ENCODE results near the gene PLEKHG4. TPM values are rescaled to one million over a fixed set of nuclear protein-coding genes. Genes with fewer than 3 reads are reported as not detected.
A peak's percentile ranks its signal among the peaks of the same experiment; 100 is the strongest.

Gene PLEKHG4
- total and polyA plus RNA-seq, 9 of the 15 experiments (the other 6 are each of a cell fraction or from before 2014, with no cell fraction given) = 3.7 to 36.8 (median 17.9) TPM

DNA sequence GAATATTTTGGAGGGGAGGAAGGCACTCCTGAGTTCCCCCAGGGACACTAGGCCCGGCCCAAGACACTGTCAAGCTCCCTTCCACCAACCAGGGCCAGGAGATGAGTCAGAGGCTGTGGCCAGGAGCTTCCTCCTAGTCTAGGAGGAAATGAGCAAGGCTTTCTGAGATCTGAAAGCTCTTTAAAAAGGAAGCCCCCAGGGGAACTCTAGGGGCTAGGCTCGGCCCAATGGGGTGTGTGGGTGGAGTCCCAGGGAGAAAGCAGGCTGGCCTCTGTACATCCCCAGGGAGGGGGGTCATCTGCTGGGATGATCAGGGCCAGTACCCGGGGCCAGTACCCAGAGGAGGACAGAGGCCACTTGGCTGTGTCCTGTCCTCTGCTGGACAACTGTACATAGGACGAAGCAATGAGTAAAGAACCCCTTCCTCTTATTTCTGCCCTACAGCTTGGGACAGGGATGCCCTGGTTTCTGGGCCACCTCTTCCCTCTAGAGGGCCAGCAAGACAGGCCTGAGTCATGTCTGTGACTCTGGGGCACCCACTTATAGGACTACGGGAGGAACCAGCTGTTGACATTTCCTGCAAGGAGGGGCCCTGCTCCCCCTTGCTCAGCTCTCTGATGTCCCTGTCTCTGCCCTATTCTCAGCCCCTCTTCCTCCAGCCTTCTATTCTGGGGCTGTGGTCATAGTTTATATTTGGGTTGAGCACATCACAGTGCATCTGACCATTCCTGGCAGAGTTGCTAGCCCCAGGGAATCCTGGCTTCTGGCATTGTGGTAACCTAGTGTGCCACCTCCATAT is 34.7 kb upstream of the PLEKHG4 start (continued):
- TF ChIP-seq, protein P1, sequence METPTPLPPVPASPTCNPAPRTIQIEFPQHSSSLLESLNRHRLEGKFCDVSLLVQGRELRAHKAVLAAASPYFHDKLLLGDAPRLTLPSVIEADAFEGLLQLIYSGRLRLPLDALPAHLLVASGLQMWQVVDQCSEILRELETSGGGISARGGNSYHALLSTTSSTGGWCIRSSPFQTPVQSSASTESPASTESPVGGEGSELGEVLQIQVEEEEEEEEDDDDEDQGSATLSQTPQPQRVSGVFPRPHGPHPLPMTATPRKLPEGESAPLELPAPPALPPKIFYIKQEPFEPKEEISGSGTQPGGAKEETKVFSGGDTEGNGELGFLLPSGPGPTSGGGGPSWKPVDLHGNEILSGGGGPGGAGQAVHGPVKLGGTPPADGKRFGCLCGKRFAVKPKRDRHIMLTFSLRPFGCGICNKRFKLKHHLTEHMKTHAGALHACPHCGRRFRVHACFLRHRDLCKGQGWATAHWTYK (CRISPR knock-in tag; IDR thresholded peaks at IDR 0.05) = no peak
- TF ChIP-seq RBM34 (IDR thresholded peaks at IDR 0.05; ENCODE audit: borderline replicate concordance, insufficient read depth, low read length) (no peak), RAD51 (IDR thresholded peaks at IDR 0.05; ENCODE audit: borderline replicate concordance, low read depth) (no peak), ZNF165 (CRISPR knock-in tag; IDR thresholded peaks at IDR 0.05; ENCODE audit: borderline replicate concordance) (no peak), BRD9 (IDR thresholded peaks at IDR 0.05; ENCODE audit: low read depth, partially characterized antibody) (no peak), GTF2F1 (IDR thresholded peaks at IDR 0.05; ENCODE audit: low read depth, low read length) (no peak), MBD2 (IDR thresholded peaks at IDR 0.05; ENCODE audit: borderline replicate concordance, low read depth) (no peak), ZEB2 (IDR thresholded peaks at IDR 0.05) (no peak), PRMT5 (CRISPR knock-in tag; IDR thresholded peaks at IDR 0.05) (no peak), ZNF589 (CRISPR knock-in tag; IDR thresholded peaks at IDR 0.05; ENCODE audit: low read depth) (no peak), ZFPM2 (CRISPR knock-in tag; IDR thresholded peaks at IDR 0.05) (no peak)
- TF ChIP-seq, protein P2, sequence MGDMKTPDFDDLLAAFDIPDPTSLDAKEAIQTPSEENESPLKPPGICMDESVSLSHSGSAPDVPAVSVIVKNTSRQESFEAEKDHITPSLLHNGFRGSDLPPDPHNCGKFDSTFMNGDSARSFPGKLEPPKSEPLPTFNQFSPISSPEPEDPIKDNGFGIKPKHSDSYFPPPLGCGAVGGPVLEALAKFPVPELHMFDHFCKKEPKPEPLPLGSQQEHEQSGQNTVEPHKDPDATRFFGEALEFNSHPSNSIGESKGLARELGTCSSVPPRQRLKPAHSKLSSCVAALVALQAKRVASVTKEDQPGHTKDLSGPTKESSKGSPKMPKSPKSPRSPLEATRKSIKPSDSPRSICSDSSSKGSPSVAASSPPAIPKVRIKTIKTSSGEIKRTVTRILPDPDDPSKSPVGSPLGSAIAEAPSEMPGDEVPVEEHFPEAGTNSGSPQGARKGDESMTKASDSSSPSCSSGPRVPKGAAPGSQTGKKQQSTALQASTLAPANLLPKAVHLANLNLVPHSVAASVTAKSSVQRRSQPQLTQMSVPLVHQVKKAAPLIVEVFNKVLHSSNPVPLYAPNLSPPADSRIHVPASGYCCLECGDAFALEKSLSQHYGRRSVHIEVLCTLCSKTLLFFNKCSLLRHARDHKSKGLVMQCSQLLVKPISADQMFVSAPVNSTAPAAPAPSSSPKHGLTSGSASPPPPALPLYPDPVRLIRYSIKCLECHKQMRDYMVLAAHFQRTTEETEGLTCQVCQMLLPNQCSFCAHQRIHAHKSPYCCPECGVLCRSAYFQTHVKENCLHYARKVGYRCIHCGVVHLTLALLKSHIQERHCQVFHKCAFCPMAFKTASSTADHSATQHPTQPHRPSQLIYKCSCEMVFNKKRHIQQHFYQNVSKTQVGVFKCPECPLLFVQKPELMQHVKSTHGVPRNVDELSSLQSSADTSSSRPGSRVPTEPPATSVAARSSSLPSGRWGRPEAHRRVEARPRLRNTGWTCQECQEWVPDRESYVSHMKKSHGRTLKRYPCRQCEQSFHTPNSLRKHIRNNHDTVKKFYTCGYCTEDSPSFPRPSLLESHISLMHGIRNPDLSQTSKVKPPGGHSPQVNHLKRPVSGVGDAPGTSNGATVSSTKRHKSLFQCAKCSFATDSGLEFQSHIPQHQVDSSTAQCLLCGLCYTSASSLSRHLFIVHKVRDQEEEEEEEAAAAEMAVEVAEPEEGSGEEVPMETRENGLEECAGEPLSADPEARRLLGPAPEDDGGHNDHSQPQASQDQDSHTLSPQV (IDR thresholded peaks at IDR 0.05) = 0 out of 2 replicates have a peak, but pooled peaks have one; percentile 32
- TF ChIP-seq, protein P3, sequence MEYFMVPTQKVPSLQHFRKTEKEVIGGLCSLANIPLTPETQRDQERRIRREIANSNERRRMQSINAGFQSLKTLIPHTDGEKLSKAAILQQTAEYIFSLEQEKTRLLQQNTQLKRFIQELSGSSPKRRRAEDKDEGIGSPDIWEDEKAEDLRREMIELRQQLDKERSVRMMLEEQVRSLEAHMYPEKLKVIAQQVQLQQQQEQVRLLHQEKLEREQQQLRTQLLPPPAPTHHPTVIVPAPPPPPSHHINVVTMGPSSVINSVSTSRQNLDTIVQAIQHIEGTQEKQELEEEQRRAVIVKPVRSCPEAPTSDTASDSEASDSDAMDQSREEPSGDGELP (CRISPR knock-in tag; IDR thresholded peaks at IDR 0.05; ENCODE audit: borderline replicate concordance) = peak; percentile 40; the same call in 1 of the 2 replicates
- TF ChIP-seq, protein P4, sequence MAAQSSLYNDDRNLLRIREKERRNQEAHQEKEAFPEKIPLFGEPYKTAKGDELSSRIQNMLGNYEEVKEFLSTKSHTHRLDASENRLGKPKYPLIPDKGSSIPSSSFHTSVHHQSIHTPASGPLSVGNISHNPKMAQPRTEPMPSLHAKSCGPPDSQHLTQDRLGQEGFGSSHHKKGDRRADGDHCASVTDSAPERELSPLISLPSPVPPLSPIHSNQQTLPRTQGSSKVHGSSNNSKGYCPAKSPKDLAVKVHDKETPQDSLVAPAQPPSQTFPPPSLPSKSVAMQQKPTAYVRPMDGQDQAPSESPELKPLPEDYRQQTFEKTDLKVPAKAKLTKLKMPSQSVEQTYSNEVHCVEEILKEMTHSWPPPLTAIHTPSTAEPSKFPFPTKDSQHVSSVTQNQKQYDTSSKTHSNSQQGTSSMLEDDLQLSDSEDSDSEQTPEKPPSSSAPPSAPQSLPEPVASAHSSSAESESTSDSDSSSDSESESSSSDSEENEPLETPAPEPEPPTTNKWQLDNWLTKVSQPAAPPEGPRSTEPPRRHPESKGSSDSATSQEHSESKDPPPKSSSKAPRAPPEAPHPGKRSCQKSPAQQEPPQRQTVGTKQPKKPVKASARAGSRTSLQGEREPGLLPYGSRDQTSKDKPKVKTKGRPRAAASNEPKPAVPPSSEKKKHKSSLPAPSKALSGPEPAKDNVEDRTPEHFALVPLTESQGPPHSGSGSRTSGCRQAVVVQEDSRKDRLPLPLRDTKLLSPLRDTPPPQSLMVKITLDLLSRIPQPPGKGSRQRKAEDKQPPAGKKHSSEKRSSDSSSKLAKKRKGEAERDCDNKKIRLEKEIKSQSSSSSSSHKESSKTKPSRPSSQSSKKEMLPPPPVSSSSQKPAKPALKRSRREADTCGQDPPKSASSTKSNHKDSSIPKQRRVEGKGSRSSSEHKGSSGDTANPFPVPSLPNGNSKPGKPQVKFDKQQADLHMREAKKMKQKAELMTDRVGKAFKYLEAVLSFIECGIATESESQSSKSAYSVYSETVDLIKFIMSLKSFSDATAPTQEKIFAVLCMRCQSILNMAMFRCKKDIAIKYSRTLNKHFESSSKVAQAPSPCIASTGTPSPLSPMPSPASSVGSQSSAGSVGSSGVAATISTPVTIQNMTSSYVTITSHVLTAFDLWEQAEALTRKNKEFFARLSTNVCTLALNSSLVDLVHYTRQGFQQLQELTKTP (IDR thresholded peaks at IDR 0.05; ENCODE audit: low read depth in 1 of 2, partially characterized antibody in 2 of 2) = no peak
